ENCODE results near the gene RAB11FIP2.

DNA sequence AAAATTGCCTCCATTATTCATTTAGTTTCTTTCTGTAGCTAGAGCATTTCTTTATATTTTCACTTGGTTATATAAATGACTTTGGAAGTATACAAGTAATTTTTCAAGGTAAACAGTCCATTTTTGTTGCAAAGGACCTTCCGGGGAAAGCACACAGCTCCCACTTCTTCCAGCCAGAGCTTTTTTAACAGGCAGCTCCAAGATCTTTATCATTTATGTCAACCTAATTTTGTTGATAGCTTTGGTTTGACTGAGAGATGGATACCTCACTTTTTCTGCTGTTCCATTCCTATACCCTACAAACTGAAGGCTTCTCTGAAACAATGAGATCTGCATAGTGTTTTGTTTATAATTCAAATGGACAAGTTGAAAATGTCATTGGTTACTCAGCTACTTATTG lies 49.3 kb upstream of the RAB11FIP2 start:
- TF ChIP-seq, protein P1, sequence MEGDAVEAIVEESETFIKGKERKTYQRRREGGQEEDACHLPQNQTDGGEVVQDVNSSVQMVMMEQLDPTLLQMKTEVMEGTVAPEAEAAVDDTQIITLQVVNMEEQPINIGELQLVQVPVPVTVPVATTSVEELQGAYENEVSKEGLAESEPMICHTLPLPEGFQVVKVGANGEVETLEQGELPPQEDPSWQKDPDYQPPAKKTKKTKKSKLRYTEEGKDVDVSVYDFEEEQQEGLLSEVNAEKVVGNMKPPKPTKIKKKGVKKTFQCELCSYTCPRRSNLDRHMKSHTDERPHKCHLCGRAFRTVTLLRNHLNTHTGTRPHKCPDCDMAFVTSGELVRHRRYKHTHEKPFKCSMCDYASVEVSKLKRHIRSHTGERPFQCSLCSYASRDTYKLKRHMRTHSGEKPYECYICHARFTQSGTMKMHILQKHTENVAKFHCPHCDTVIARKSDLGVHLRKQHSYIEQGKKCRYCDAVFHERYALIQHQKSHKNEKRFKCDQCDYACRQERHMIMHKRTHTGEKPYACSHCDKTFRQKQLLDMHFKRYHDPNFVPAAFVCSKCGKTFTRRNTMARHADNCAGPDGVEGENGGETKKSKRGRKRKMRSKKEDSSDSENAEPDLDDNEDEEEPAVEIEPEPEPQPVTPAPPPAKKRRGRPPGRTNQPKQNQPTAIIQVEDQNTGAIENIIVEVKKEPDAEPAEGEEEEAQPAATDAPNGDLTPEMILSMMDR (IDR thresholded peaks at IDR 0.05): no peak
- TF ChIP-seq JUNB (IDR thresholded peaks at IDR 0.05) (no peak), POLR2A (IDR thresholded peaks at IDR 0.05; ENCODE audit: low read length) (no peak), TP53 (CRISPR knock-in tag; IDR thresholded peaks at IDR 0.05) (no peak), KDM5A (IDR thresholded peaks at IDR 0.05) (no peak), CBX2 (IDR thresholded peaks at IDR 0.05; ENCODE audit: borderline replicate concordance, low read depth) (no peak), EP300 (IDR thresholded peaks at IDR 0.05) (no peak)

Measured in A549 (cell line).